Dedifferentiated amniotic fluid mesenchymal stem cell (primary cell): ENCODE results near the gene NEURL1.
"Not testable (repeated sequence)": the region's sequence is repeated elsewhere in the genome, so short reads cannot be mapped to it uniquely, and the experiment has no call there.

Source experiments
- DNase-seq: peaks from one replicate; pipeline ENCODE4 v3.0.0-alpha.2; 2016; ENCODE audit errors: extremely low spot score

Gene NEURL1

GRCh38 chr10:103622935-103623574, 129.6 kb downstream of the NEURL1 start:
- no peak for DNase-seq

GRCh38 chr10:103626178-103626577, 132.7 kb downstream of the NEURL1 start:
- no peak for DNase-seq

DNA sequence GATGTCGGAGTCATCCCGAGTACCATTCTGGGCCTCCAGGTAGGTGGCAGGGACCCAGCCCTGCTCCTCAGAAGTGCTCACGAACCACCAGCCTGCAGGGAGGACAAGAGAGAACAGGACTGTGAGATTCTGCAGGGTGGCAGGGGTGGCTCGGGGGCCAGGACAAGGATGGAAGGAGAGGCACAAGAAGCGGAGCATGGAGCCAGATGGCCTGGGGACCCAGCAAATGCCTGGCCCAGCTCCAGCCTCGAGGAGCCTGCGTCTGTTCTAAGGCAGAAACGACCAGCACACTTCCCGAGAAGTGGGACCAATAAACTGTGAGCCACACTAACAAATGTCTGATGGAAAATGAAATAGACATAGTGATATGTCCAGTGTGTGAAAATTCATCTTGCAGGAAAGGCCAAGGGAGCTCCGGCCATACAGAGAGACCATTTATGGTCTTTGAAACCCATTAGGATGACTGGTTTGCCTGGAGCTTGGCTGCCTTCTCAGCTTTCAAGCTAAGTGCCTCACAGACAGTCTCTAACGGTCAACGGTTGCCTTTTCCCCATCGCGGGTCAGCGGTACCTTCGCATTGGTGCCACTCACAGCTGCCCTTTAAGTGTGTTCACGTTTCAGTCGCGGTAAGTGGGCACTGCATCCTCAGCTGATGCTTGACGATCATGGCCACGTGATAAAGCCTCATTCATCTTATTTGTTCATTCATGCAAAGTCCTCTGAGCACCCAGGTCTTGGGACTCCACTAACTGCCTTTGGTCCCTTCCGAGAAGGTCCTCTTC, 133.8 kb downstream of the NEURL1 start:
- DNase-seq = no peak

DNA sequence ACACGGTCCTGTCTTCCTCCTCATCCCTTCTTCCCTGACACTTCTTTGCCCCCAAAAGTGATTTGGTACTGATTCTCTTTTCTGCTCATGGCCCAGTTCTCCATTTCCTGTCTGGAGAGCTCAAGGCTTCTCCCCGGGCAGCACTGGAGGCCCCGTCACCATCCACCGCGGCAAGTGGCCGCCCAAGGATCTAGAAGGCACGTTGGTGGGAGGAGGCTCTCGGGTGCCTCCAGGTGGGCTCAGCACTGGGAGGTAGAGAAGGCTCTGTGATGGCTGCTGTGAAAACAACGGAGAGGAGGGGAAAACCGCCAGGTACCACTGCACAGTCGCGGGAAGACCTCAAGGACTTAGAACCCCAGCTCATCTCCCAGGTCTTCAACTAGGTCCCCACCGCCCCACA, 134.4 kb downstream of the NEURL1 start:
- no peak for DNase-seq

- no peak for DNase-seq
Observed at GRCh38 chr10:103629581-103629980, 136.1 kb downstream of the NEURL1 start.

- no peak for DNase-seq
Observed at GRCh38 chr10:103630156-103630555, 136.7 kb downstream of the NEURL1 start.

DNA sequence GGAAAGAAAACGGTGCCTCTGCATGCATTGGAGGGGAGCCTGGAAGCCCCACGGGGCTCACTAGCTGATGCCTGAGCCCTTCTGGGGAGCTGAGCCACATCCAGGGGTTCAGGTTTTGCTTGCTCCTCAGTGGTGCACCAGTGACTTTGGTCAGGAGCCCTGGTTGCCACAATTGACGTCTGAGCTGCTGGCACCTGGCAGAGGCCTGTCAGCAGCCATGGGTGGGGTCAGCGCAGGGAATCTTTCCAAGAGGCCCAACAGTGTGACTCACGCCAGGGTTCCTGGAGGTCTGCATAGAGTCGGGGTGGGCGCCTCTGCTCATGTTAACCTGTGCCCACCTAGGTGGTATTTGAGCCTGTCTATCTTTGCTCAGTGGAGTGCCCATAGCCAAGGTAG, 138.7 kb downstream of the NEURL1 start:
- no peak for DNase-seq

DNA sequence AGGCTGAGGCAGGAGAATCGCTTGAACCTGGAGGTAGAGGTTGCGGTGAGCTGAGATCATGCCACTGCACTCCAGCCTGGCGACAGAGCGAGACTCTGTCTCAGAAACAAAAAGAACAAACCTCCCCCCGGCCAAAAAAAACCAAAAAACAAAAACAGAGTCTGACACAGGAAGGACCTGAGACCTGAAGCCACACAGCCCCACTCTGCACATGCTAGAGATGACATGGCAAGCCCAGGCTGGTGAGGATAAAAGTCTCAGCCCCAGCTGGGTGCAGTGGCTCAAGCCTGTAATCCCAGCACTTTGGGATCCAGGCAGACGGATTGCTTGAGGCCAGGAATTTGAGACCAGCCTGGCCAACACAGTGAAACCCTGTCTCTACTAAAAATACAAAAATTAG, 139.4 kb downstream of the NEURL1 start:
- not testable (repeated sequence) for DNase-seq

DNA sequence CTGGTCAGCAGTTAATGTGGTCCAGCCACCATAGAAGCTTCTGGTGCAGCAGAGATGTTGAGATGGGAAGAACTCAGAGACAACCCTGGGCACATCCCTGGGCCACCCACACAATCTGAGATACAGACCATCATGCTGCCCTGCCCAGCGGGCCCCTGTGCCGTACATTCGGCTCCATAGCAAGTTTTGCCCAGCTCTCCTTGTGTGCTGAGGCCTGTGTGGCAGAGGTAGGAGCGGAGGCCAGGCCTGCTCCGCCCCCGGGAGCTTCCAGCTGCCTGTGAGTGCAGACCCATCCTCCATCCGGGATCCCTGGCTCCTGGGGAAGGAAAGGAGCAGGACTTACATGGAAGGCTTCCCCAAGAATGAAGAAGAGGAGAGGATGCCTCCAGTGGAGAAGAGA, 140.3 kb downstream of the NEURL1 start:
- no peak for DNase-seq

DNA sequence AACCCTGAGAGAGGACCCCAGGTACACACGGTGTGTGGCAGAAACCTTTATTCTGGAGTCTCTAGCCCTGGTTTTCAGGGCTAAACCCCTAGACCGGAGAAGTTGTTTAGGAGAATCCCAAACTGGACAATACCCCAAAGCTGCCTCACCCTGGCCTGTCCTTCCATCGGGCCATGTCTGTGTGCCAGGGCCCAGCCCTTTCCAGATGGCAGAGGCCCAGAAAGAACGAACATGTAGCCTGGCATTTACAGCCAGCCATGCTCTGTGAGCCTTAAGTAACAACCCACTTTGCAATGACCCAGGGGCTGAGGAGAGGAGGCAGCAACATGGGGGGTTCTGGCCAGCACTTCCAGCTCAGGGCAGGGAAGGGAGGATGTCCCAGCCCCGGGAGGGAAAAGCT, 142.1 kb downstream of the NEURL1 start:
- DNase-seq = no peak

GRCh38 chr10:103636492-103636891, 143.0 kb downstream of the NEURL1 start:
- DNase-seq = no peak

GRCh38 chr10:103637011-103637410, 143.5 kb downstream of the NEURL1 start:
- no peak for DNase-seq

GRCh38 chr10:103637927-103638557, 144.5 kb downstream of the NEURL1 start:
- DNase-seq = no peak

DNA sequence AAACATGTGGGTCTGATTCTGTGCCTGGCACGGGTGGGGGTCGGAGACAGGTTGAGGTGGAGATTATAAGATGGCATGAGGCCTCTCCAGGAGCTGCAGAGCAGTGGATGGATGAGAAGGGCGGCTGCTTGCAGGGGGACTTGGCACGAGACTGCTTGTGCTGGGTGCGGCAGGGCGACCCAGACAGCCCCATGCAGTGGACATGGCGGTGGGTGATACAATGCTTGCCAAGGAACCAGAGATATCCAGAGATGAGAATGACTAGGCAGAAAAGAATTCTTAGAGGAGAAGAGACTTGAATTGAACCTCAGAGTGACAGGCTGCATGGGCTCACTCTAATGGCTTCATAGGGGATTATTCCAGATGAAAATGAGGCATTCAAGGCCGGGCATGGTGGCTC, 145.4 kb downstream of the NEURL1 start:
- no peak for DNase-seq

DNA sequence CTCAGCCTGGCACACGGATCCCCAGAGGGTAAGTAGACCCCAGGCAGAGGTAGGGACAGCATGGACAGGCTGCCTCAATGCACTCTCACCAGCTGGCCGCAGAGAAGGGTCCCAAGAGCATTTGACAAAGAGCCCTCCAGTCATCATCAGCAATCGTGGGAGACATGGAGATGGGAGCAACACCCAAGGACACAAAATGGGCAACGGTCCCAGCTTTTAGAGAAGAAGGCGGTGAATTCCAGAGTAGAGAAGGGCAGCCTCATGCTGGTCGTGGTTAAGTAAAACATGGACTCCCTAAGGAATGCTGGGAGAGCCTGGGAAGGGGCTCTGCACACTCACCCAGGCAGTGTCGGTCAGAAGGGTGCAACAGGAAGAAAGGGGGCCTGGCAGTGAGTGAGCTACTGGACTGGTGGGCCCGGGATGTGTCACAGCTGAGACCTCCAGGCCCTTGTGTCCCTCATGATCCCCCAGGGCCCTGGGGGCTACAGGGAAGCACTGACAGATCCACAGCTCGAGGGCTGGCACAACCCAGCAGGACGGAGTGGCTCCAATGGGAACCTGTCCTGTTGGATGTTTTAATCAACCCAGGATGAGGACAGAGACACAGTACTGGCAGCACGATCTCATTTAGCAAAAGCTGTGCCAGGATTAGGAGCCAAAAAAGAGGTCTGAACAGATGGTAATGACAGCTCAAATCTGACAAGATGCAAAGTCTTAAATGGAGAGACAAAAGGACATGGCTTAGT, 147.1 kb downstream of the NEURL1 start:
- DNase-seq = no peak

DNA sequence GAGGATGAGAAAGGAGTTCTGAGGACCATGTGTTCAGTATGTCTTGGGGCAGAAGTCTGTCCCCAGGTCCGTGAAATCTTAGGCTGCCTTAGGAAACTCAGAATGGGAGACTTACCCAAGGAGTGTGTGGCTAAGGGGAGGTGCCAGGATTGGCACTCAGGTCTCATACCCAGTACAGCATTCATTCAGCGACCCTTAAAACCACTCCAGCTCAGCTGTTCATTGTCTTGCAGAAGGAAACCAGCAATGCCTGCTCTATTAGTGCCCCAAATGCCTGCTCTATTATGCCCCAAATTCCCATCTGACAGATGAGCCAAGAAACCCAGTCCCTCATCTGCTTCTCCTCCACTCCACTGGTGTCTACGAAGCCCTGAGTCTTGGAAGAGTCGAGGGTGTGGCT, 147.8 kb downstream of the NEURL1 start:
- DNase-seq = no peak
